GM21737 (cell line): ENCODE measurements around the gene ARF1.

Experiments
- ATAC-seq: cut with Tn5 transposase; IDR thresholded peaks from one replicate; pipeline ENCODE4 v1.9.1; 2021; ENCODE audit warnings: mild to moderate bottlenecking, moderate library complexity; ENCODE audit not compliant: unreplicated experiment

Gene ARF1

GRCh38 chr1:228082214-228082917, at the start of gene ARF1:
TSS of gene ARF1 (plus strand) at chr1:228082708. CDS start at chr1:228097115, 14,407 bp downstream.
- peak; percentile 75 for ATAC-seq

GRCh38 chr1:228033376-228033775, 49.1 kb upstream of the ARF1 start:
- no peak for ATAC-seq

GRCh38 chr1:228034954-228035837, 47.3 kb upstream of the ARF1 start:
- no peak for ATAC-seq

DNA sequence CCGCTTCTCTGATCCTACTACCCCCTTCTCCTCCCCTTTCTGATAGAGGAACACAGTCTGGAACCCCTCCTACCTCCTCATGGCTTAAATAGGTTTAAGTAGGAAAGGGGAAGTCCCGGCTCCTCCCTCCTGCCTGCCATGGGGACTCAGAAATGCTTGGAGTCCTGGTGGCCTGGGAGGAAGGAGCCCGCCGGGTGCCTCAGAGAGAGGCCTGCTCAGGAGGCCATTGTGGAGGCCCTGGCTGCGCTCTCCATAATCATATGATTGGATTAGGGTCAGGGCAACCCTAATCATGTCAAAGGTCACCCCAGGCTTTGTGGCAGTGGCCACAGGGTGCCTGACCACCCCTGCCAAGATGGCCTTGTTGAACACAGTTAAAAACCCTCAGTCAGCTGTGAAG, 46.7 kb upstream of the ARF1 start:
- ATAC-seq = no peak

DNA sequence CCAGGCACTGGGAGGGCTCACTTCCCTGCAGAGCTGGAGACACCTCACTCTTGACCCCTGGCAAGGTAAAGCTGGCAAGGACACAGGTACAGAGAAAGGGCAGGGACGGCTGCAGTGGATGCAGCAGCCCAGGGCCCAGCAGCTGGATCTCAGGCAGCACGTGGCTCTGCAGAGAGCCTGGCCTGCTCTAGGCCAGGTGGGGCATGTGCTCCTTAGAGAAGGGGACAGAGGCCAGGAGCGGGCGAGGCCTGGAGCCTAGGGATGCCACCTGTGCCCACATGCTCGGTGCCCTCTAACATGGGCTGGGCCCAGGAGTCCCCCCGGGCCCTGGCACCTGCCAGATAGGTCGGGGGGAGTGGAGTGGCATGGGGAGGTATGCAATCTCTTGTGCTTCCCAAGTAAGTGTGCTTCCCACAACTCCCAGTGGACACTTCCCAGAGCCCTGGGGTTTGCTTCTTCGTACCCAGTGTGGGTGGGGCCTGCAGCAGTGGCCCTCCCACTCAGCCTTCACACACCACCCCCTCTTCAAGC, 45.7 kb upstream of the ARF1 start:
- ATAC-seq = no peak

DNA sequence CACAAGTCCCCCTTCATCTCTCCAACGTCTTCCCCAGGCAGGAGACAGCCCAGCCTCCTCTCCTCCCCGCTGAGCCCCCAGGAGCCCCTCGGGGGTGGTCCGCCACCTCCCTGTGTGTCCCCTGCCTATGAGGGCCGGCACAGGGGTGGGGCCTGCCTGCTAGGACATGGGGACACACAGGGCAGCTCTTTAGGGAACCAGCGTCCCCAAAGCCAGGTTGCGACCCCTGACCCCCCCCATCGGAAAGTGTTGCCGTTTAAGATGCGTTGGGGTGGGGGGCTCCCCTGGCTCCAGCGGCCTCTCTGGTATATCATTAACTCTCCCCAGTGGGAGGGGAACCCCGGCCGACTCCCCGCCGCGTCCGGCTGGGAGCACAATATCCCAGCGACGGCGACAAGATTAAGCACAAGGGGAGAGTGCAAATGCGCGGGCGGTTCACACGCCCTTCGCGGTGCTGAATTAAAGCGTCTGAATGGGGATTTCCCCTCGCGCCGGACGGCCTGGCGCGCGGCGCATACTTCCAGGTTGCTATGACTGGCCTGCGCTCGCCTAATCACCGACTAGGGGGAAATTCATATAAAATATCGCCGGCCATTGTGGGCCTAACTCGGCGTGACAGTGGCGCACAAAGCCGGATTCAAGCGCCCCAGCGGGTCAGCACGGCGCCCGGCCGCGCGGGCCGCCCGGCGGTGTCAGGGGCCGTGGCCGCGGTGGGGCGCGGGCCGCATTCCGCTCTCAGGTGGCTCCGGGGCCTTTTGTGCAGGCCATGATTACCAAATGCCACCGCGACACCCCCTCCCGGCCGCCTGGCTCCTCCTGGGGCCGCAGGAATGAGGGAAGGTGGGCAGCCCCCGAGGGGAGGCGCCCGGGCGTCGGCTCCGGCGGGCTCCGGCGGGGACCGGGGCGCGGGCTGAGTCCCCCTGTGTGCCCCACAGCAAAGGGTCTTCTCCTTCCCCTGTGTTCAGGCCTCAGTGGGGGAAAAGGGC, 44.8 kb upstream of the ARF1 start:
- peak; percentile 79 for ATAC-seq

DNA sequence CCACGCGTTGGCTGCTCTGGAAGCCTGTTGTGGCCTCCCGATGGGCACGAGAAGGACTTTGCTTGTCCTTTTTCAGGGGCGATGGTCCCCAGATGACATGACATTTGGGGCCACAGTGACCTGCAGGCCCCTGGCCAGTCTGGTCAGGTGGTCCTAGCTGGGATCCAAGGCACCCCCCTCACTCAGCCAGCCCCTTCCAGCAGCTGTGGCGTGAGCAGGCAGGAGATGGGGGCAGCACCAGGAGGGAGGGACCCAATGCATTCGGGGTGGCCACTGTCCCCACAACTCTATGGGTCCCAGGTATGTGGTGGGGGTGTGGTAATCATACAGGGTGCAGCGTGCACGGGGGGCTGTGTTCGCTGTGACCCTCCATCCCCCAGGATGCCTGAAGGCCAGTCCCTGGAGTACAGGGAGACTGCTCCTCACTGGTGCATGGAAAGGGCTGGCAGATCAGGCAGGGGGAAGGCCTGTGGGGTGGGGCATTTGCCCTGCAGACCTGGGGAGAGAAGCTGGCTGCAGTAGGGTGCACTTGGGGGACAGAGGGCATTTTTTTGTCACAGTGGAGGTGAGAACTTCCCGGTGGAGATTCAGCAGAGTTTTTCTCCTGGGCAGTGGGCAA, 44.0 kb upstream of the ARF1 start:
- no peak for ATAC-seq

DNA sequence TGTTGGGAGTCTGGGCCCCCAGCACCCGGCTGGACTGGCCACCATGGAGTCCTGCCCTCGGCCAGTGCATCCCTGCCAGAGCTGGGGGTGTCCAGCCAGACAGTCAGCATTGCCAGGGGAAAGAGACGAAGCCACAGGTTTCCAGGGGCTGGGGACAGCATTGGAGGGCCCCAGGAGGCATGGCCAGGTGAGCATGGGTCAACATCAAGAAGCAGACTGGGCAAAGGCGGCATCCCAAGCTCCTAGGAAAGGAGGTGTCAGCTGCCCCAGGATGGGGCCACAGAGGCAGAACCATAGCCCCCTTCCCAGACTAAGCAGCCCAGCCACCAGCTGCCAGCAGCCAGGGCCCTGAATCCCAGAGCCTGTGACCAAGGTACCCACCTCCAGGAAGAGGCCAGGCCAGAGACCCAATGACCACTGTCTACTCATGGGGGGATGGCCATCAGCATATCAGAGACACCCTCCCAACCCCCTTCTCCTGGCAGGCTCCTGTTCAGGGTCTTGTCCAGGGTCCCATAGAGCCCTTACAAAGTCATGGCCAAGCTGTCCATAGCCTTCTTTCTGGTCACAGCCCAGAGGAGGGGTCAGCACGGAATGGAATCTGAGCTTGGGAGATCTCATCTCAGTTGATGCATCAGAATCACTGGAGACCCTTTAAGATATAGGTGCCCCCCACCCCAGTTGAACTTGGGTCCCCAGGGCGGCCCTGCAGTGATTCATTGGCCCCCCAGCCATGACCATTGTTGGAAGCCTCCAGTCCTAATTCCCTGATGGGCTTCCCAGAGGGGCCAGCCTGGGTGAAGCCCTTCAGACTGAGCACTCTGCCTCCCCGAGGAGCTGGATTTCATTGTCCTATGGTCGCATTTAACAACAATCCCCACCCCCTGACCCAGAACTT, 43.3 kb upstream of the ARF1 start:
- ATAC-seq = no peak

GRCh38 chr1:228039986-228040385, 42.5 kb upstream of the ARF1 start:
- ATAC-seq = no peak

DNA sequence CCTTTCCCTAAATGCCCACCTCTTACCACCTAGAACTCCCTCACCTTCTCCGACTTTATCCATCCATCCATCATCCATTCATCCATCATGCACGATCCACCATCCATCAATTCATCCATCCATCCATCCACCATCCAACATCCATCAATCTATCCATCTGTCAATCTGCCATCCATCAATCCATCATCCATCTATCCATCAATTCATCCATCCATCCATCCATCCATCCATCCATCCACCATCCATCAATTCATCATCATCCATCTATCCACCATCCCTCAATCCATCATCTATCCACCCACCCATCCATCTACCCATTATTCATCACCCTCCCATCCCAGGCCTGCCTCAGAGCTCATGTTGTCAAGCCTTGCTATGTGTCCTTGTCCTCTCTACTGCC, 41.2 kb upstream of the ARF1 start:
- no peak for ATAC-seq

- ATAC-seq = no peak
Observed at GRCh38 chr1:228042508-228042907, 40.0 kb upstream of the ARF1 start.

DNA sequence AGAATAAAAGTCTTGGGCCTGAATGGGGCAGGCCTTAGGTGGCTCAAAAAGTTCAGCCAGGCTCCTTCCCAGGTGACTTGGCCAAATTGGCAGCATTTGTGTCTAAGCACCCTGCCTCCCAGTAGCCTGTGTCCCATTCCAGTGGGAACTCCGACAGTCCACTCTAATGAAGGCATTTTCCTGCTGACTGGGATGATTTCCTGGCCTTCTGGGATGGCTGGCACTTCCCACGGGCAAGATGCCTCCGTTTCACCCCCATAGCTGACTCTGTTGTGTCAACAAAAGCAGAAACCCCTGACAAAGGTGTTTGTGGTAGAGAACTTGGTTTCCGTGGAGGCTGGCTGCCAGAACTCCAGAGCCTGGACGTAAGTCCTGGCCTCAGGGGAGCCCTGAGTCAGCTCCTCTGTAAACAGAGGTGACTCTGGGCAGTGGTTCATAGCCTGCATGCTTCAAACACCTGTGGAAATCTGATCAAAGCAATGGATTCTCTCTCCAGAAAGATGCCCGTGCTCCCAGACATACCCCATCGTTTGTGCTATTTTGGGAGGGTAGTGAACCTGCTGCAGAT, 39.1 kb upstream of the ARF1 start:
- ATAC-seq = no peak

GRCh38 chr1:228044961-228045360, 37.5 kb upstream of the ARF1 start:
- ATAC-seq = no peak

GRCh38 chr1:228045405-228045804, 37.1 kb upstream of the ARF1 start:
- ATAC-seq = no peak

DNA sequence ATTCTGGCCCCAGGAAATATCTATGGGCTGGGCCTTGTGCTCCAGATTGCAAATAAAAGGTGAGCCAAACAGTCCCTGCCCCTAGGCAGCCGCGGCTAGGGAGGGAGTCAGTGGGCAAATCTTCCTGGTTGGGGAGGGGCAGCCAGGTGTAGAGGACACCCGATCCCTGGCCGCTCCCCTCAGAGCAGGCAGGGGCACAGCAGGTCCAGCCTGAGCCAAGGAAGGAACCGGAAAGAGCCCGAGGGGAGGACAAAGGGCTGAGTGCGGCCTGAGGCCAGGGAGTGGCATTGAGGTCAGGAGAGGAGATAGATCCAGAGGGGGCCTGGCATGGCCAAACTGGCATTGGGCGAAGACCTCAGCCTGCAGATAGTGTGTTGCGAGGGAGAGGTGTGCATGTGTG, 36.6 kb upstream of the ARF1 start:
- no peak for ATAC-seq

DNA sequence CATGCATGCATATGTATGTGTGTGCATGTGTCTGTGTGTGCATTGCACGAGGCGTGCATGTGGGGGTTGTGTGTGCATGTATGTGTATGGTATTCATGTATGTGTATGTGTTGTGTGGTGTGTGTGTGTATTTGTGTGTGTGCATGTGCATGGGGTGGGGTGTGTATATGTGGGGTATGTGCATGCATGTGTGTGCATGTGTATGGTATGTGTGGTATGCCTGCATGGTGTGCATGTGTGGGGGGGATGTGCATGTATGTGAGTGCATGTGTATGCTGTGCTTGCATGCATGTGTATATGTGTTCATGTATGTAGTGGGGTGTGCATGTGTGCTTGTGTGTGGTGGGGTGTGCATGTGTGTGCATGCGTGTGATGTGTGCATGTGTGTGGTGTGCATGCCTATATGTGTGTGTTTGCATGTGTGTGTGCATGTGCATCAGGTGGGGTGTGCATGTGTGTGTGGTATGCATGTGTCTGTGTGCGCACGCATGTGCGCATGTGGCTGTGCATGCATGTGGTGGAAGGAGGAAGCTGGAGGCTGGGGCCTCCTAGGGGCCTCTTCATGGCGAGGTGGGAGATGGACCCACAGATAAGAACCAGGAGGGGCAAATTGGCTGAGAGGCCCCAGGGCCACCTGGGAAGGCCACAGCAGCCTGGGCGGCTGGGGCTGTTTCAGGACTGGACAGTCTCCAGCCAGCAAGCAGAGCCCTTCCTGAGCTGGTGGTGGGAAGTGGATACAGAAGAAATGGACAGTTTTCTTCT, 35.9 kb upstream of the ARF1 start:
- no peak for ATAC-seq

DNA sequence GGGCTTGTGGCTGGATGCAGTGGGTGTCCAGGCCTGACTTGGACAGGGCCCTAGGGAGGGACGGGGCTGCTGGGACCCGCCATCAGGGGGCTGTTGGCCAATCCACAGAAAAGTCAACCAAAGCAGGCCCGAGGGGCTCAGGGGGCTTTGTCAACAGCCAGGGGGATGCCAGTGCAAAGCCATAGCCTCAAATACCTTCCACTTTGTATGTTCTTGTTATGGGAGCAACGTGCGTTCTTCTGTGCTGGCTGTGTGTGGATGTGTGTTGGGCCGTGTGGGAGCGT, 35.4 kb upstream of the ARF1 start:
- ATAC-seq = no peak

DNA sequence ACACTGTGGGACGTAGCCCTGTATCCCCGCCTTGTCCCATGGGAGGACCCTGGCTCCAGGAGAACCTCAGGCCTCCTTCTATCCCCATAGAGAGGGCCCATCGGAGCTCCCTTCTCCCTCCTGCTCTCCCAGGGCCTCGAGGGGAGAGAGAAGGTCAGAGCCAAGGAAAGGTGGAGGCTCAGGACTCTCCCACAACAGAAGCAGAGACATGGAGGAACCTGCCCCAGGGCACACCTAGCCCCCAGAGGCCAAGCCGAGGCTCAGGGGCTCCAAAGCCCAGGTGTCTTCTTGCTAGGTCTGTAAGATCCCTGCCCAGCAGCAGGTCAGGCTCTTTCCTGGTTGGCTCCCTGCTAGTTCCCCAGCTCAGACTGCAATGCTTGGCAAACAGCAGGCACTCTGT, 34.4 kb upstream of the ARF1 start:
- ATAC-seq = no peak
